ENCODE results near the gene FCHSD2.

Gene FCHSD2

GRCh38 chr11:73172992-73173656 is 31.0 kb upstream of the FCHSD2 start:
- no peak for DNase-seq (ENCODE audit: low spot score)

DNA sequence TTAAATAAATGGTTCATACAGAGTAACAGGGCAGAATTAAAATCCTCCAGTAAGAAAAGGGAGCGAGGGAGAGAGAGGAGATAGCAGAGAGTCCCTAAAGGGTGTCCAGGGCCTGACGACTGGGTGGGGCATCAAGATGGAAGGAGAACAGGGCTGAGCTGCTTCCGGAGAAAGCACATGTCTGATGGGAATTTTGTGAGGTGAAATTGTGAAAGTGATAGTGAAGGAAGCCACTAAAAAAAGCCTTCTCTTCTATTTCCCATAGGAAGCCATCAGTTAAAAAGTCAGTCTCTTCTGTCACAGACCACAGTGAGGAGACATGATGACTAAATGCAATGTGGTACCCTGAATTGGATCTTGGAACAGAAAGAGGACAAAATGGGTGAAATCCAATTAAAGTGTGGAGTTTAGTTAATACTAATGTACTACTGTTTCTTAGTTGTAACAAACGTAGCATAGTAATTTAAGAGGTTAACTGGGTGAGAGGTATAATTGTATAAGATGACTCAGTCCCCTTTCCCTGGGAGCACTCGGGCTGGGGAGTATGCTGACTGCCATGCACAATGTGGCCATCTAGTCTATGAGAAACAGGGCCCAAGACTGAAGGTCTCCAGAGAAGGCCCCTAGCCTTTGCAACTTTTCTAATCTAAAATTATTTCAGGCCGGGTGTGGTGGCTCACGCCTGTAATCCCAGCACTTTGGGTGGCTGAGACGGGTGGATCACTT is 29.5 kb upstream of the FCHSD2 start:
- no peak for DNase-seq (ENCODE audit: low spot score)
- TF ChIP-seq CTCF (IDR thresholded peaks at IDR 0.05; ENCODE audit: extremely low read depth, missing control alignments) = no peak

More at GRCh38 chr11:73172992-73173656, 31.0 kb upstream of the FCHSD2 start:
- TF ChIP-seq CTCF (IDR thresholded peaks at IDR 0.05; ENCODE audit: extremely low read depth, missing control alignments) = no peak

DNA sequence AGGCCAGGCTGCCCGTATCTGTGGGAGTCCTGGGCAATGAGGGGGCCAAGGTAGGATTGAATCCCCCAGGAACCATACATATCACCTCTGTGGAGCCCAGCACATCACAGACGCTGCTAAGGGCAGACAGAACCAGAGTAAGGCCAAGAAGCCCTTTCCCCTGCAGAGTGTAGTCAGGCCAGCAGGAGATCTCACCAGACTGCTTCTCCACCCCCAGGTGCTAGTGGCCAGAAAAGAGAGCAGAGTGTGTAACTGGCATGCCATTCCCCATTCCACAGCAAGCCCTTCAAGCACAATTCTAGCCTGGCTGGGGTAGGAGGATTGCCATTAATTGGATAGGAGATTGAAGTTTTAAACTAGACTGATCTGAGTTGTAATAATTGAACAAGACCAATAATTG is 28.0 kb upstream of the FCHSD2 start:
- no peak for DNase-seq (ENCODE audit: low spot score)
- no peak for TF ChIP-seq CTCF (IDR thresholded peaks at IDR 0.05; ENCODE audit: extremely low read depth, missing control alignments)

GRCh38 chr11:73168925-73169579 is 26.9 kb upstream of the FCHSD2 start:
- TF ChIP-seq CTCF (IDR thresholded peaks at IDR 0.05; ENCODE audit: extremely low read depth, missing control alignments) = no peak
- DNase-seq (ENCODE audit: low spot score) = no peak

DNA sequence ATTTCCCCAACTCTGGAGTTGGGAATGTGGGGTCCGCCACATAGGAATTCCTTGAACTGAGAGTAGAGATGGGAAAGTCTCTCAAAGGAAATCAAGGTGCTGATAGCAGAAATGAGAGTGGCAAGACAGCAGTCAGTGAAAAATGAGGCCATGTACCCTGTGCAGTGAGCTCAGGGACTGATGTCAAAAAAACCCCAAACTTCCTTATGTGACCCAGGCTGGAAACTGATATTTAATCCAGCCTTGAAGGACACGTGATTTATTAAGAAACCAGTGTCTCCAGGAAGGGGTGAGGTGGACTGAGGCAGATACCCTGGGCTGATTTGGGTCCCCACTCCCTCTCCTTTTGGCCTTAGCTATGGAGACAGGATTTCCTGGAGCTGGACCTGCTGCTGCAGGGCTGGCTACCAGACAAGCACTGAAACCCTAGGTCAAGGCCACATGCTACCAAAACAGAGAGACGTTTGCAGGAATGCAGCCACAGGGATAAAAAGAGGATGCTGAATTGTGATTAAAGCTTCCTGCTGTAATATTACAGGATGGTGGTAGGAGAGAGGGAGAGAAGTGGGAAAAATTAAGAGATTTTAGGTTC is 25.3 kb upstream of the FCHSD2 start:
- TF ChIP-seq CTCF (IDR thresholded peaks at IDR 0.05; ENCODE audit: extremely low read depth, missing control alignments) = no peak
- no peak for DNase-seq (ENCODE audit: low spot score)

DNA sequence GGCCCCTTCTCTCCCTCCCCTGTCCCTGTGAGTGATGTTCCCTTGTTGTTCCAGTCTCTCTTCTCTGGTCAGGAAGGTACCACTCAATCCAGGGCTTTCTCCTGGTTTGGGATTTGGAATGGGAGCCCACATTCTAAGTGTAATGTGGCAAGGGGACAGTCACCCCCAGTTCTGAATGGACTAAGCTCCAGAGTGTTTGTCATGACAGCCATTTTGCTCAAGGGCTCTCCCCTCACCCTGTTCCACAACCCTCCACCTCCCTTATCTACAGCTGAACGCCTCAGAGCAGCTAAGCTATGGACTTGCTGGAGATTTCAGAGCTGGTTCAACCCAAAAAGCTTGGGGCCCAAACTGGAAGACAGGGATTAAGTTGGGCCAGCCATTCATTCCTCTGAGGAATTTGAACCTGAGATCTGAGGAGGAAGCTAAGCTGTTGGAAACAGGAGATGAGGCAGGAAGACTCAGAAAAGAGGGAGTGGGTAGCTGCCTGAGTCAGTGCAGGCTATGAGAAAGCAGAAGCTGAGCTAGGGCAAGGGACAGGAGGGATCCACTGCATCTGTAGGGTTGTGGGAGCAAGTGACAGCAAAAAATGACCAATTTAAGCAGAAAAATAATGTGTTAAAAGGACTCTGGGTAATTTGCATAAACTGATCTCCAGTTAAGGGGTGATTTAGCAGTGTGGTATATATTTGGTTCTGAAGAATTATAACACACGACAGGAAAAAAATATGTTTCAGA is 22.9 kb upstream of the FCHSD2 start:
- TF ChIP-seq CTCF (IDR thresholded peaks at IDR 0.05; ENCODE audit: extremely low read depth, missing control alignments) = no peak
- DNase-seq (ENCODE audit: low spot score) = no peak

All from GM20000 (cell line).